Mammary epithelial cell (primary cell): ENCODE results near the gene TBC1D14.

Experiments
- EZH2 ChIP-seq: IDR thresholded peaks from 2 replicates; pipeline ENCODE4 v1.6.1; 2012; ENCODE audit warnings: low read length, inconsistent platforms, borderline replicate concordance
- TF ChIP-seq, protein P1 (sequence below), 2 donors: IDR thresholded peaks in 1 of 2; conservative IDR thresholded peaks in 1 of 2; 2 replicates each; pipeline ENCODE4 v1.5.1; 2011 to 2012; ENCODE audit warnings: inconsistent platforms in 2 of 2, low read length in 2 of 2, mild to moderate bottlenecking in 2 of 2, control low read depth in 1 of 2, low read depth in 1 of 2; ENCODE audit not compliant: insufficient read depth in 1 of 2; ENCODE audit errors: extremely low read depth in 1 of 2

- TF ChIP-seq, protein P1, sequence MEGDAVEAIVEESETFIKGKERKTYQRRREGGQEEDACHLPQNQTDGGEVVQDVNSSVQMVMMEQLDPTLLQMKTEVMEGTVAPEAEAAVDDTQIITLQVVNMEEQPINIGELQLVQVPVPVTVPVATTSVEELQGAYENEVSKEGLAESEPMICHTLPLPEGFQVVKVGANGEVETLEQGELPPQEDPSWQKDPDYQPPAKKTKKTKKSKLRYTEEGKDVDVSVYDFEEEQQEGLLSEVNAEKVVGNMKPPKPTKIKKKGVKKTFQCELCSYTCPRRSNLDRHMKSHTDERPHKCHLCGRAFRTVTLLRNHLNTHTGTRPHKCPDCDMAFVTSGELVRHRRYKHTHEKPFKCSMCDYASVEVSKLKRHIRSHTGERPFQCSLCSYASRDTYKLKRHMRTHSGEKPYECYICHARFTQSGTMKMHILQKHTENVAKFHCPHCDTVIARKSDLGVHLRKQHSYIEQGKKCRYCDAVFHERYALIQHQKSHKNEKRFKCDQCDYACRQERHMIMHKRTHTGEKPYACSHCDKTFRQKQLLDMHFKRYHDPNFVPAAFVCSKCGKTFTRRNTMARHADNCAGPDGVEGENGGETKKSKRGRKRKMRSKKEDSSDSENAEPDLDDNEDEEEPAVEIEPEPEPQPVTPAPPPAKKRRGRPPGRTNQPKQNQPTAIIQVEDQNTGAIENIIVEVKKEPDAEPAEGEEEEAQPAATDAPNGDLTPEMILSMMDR (conservative IDR thresholded peaks at IDR 0.05 in 1 of 2, IDR thresholded peaks at IDR 0.05 in 1 of 2; ENCODE audit: extremely low read depth in 1 of 2, insufficient read depth in 1 of 2, low read depth in 1 of 2, low read length in 2 of 2), result no peak
- TF ChIP-seq EZH2, result no peak
These were observed 133.1 kb downstream of the TBC1D14 start for GRCh38 chr4:7042503-7043283.
